ENCODE data around the gene GAD1.

- TF ChIP-seq TAF1 (IDR thresholded peaks at IDR 0.05; ENCODE audit: borderline replicate concordance, low read depth, low read length): no peak
- TF ChIP-seq CTCF (IDR thresholded peaks at IDR 0.05): no peak
Observed at GRCh38 chr2:170818752-170819470, 2.2 kb downstream of the GAD1 start.

Data from SK-N-SH (cell line).